ENCODE results near the gene TMEM132D. TPM values are rescaled to one million over a fixed set of nuclear protein-coding genes. Genes with fewer than 3 reads are reported as not detected.

The TMEM132D gene
- total RNA-seq, 4 donors from 2014 or later = not detected

DNA sequence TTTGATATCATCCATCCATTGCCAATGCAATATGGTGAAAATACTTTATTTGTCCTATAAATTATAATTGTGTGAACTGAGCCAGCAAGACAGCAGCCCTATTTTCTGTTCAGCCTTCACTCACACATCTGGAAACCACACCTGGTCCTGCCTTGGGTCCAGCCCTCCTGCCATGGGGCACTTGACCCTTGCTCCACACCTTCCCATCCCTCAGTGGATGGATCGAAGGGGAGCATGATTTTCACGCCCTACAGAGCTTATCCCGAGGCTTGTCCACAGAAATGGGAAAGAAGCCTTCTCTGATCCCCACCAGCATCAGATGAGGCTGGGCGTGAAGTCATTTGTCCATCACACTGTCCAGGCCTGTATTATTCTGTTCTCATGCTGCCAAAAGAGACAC lies 10.1 kb downstream of the TMEM132D start:
- TF ChIP-seq CTCF (IDR thresholded peaks at IDR 0.05; ENCODE audit: low read depth) = no peak

DNA sequence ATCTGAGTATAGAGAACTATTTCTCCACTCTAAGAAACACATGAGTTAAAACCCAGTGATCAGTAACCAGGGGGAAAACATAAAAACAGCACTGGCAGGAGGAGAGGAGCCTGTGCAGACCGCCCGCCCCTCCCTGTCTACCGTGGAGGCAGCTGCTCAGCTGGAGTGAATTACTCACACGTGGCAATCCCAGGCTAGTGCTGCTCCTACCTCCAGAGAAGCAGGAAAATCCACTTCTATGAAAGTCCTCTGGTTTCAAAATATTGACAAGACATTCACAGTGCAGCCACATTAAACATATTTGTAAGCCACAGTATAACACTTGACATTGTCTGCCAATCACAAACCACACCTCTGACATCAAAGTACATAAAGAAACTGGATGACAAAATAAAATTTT lies 16.7 kb downstream of the TMEM132D start:
- no peak for TF ChIP-seq CTCF (IDR thresholded peaks at IDR 0.05; ENCODE audit: low read depth)

GRCh38 chr12:129886541-129886940 lies 17.3 kb downstream of the TMEM132D start:
- no peak for TF ChIP-seq CTCF (IDR thresholded peaks at IDR 0.05; ENCODE audit: low read depth)

- no peak for TF ChIP-seq CTCF (IDR thresholded peaks at IDR 0.05; ENCODE audit: low read depth)
Observed at GRCh38 chr12:129885287-129885686, 18.5 kb downstream of the TMEM132D start.

DNA sequence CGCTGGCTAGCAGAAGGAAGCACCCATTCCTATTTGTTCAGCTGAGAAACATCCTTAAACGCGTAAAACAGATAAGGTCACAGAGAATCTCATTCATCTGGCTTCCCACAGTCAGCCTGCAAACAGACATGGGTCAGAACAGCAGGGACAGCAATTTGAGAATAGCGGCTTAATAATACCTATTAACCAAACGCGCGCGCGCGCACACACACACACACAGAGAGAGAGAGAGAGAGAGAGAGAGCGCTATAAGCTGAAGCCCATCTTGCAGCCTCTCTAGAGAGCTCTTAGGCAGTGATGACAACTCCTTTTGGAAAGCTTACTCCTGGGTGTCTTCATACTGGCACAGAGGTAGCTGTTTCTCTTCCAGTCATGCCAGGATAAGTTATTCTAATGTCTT lies 26.4 kb downstream of the TMEM132D start:
- TF ChIP-seq CTCF (IDR thresholded peaks at IDR 0.05; ENCODE audit: low read depth) = no peak

- no peak for TF ChIP-seq CTCF (IDR thresholded peaks at IDR 0.05; ENCODE audit: low read depth)
Observed at GRCh38 chr12:129873833-129874208, 30.0 kb downstream of the TMEM132D start.

- TF ChIP-seq CTCF (IDR thresholded peaks at IDR 0.05; ENCODE audit: low read depth) = no peak
Observed at GRCh38 chr12:129873111-129873832, 30.6 kb downstream of the TMEM132D start.
